Activated CD8-positive, alpha-beta T cell treated with anti-CD3 and anti-CD28 coated beads for 36 hours (primary cell): ENCODE results near the gene NAA80. TPM values are rescaled to one million over a fixed set of nuclear protein-coding genes. Genes with fewer than 3 reads are reported as not detected.

ENCODE experiments used
- ATAC-seq: fragments of 200-7000 bp; cut with Tn5 transposase; one replicate; pipeline ENCODE4 v1.10.0; 2021; ENCODE audit warnings: mild to moderate bottlenecking, moderate library complexity
- CTCF ChIA-PET: fragments of 350-600 bp; sonication (Branson Sonifier 250); formaldehyde crosslinking; loops from one replicate; lab custom pipeline; 2021; ENCODE audit warnings: antibody characterized with exemption; lab: Charles Lee
- POLR2A ChIA-PET: fragments of 350-600 bp; sonication (Branson Sonifier 250); formaldehyde crosslinking; loops from one replicate; lab custom pipeline; 2021; ENCODE audit warnings: antibody characterized with exemption; lab: Charles Lee
- DNase-seq: peaks from one replicate; pipeline ENCODE4 v3.0.0-alpha.2; 2020
- H3K27ac Mint-ChIP-seq: one replicate; pipeline ENCODE4 v1.8.0; 2021; ENCODE audit warnings: mild to moderate bottlenecking, mixed read lengths
- H3K27me3 Mint-ChIP-seq: one replicate; pipeline ENCODE4 v1.8.0; 2021; ENCODE audit warnings: mixed read lengths
- H3K36me3 Mint-ChIP-seq: one replicate; pipeline ENCODE4 v1.8.0; 2021; ENCODE audit warnings: low read depth, mixed read lengths
- H3K4me1 Mint-ChIP-seq: one replicate; pipeline ENCODE4 v1.8.0; 2021; ENCODE audit warnings: low read depth, mixed read lengths
- H3K4me3 Mint-ChIP-seq: one replicate; pipeline ENCODE4 v1.8.0; 2021; ENCODE audit warnings: mild to moderate bottlenecking, moderate library complexity, mixed read lengths
- H3K9me3 Mint-ChIP-seq: one replicate; pipeline ENCODE4 v1.8.0; 2021; ENCODE audit warnings: mixed read lengths
- CTCF ChIP-seq: fragments of 200-600 bp; IDR thresholded peaks from one replicate; pipeline ENCODE4 v1.8.0; 2022; ENCODE audit warnings: antibody characterized with exemption, mild to moderate bottlenecking
- intact Hi-C: fragments of 100-400 bp; cut with micrococcal nuclease; formaldehyde crosslinking; loops from one replicate; pipeline ENCODE4 v1.10.0; 2022
- total RNA-seq, 2 experiments: library from RNA; stranded (reverse); gene quantifications; one replicate each; pipeline ENCODE4 v1.2.3, GENCODE V29; 2021

NAA80 gene
- total RNA-seq, 2 experiments from 2014 or later, result 23.2 to 23.4 TPM

- Mint-ChIP-seq H3K4me3 (no peak overlapping the region), H3K4me1 (peaks cover 33% of the 10 kb centered on the region), H3K27me3 (peaks cover 42% of the 10 kb centered on the region), H3K9me3 (no peaks in the 10 kb centered on the region), H3K36me3 (peaks cover 2% of the 10 kb centered on the region), H3K27ac (no peak overlapping the region)
- ChIA-PET CTCF (interaction anchor here (0.8 to 4.0 kb wide), 8 partner anchors 12 to 81 kb away, joined by 3 to 26 read pairs (median 8); partner anchors contain the start of genes HYAL3 and NAA80), POLR2A (interaction anchor here (0.6 to 1.1 kb wide), 2 partner anchors 8 to 485 kb away, joined by 3 read pairs; partner anchors contain the start of gene IP6K1)
- intact Hi-C loops, result no loop called here
- DNase-seq, result no peak
- ATAC-seq, result no peak
- TF ChIP-seq CTCF, result no peak
Observed at GRCh38 chr3:50271314-50271936, 27.8 kb downstream of the NAA80 start.

- H3K4me3 Mint-ChIP-seq, result no peak overlapping the region
- POLR2A ChIA-PET, result interaction anchor here (0.6 to 1.1 kb wide), 2 partner anchors 8 to 485 kb away, joined by 3 read pairs; partner anchors contain the start of gene IP6K1
- DNase-seq (no peak), ATAC-seq (no peak)
- intact Hi-C loops, result no loop called here
- peaks cover 40% of the 10 kb centered on the region for H3K27me3 Mint-ChIP-seq
- TF ChIP-seq CTCF, result no peak
- CTCF ChIA-PET, result interaction anchor here (1.0 to 4.0 kb wide), 4 partner anchors 12 to 80 kb away, joined by 3 to 18 read pairs (median 7); no protein-coding TSS in a partner anchor
- no peak overlapping the region for H3K27ac Mint-ChIP-seq
- peaks cover 28% of the 10 kb centered on the region for H3K4me1 Mint-ChIP-seq
- H3K9me3 Mint-ChIP-seq, result no peaks in the 10 kb centered on the region
- H3K36me3 Mint-ChIP-seq, result peaks cover 2% of the 10 kb centered on the region
Observed at GRCh38 chr3:50270422-50271224, 28.6 kb downstream of the NAA80 start.

- Mint-ChIP-seq H3K27ac (peak overlapping the region; percentile 5), H3K4me3 (no peak overlapping the region), H3K4me1 (peaks cover 22% of the 10 kb centered on the region), H3K9me3 (no peaks in the 10 kb centered on the region), H3K27me3 (peaks cover 33% of the 10 kb centered on the region), H3K36me3 (peaks cover 2% of the 10 kb centered on the region)
- intact Hi-C loops, result no loop called here
- ChIA-PET POLR2A (interaction anchor here (1.0 to 1.2 kb wide), 2 partner anchors 10 to 14 kb away, joined by 3 read pairs; no protein-coding TSS in a partner anchor), CTCF (interaction anchor here (1.0 to 4.0 kb wide), 3 partner anchors 11 to 32 kb away, joined by 3 to 18 read pairs (median 7); no protein-coding TSS in a partner anchor)
- no peak for TF ChIP-seq CTCF
- ATAC-seq, result no peak
- DNase-seq, result no peak
Observed at GRCh38 chr3:50269977-50270413, 29.2 kb downstream of the NAA80 start.

- Mint-ChIP-seq H3K4me1 (peaks cover 18% of the 10 kb centered on the region), H3K27me3 (peaks cover 28% of the 10 kb centered on the region), H3K27ac (no peak overlapping the region), H3K36me3 (peaks cover 2% of the 10 kb centered on the region), H3K4me3 (no peak overlapping the region), H3K9me3 (no peaks in the 10 kb centered on the region)
- no peak for TF ChIP-seq CTCF
- DNase-seq (no peak), ATAC-seq (no peak)
- ChIA-PET CTCF (interaction anchor here (1.0 to 4.0 kb wide), 3 partner anchors 11 to 31 kb away, joined by 3 to 18 read pairs (median 7); no protein-coding TSS in a partner anchor), POLR2A (interaction anchor here (1.0 to 1.2 kb wide), 2 partner anchors 10 to 15 kb away, joined by 3 read pairs; no protein-coding TSS in a partner anchor)
- intact Hi-C loops, result no loop called here
Observed at GRCh38 chr3:50269460-50269859, 29.7 kb downstream of the NAA80 start.
